Gastrocnemius medialis (tissue), 4 donors: Measurements from ENCODE around the gene NEMP2.

Source experiments
- POLR2A ChIP-seq, 2 donors: fragments of 450-650 bp; IDR thresholded peaks; one replicate each; pipeline ENCODE4 v1.6.1; 2017; ENCODE audit warnings: antibody characterized with exemption in 2 of 2, mild to moderate bottlenecking in 2 of 2, moderate library complexity in 2 of 2
- TF ChIP-seq, protein P1 (sequence below), 5 experiments: fragments of 450-650 bp in 3 of 5; fragments of 200-600 bp in 2 of 5; sonication (generic) in 2 of 5; IDR thresholded peaks in 4 of 5; conservative IDR thresholded peaks in 1 of 5; 1 replicate in 4 of 5; 2 replicates in 1 of 5; pipeline ENCODE4 v1.5.1; 2016 to 2019; ENCODE audit warnings: antibody characterized with exemption in 5 of 5, mild to moderate bottlenecking in 3 of 5, moderate library complexity in 3 of 5

DNA sequence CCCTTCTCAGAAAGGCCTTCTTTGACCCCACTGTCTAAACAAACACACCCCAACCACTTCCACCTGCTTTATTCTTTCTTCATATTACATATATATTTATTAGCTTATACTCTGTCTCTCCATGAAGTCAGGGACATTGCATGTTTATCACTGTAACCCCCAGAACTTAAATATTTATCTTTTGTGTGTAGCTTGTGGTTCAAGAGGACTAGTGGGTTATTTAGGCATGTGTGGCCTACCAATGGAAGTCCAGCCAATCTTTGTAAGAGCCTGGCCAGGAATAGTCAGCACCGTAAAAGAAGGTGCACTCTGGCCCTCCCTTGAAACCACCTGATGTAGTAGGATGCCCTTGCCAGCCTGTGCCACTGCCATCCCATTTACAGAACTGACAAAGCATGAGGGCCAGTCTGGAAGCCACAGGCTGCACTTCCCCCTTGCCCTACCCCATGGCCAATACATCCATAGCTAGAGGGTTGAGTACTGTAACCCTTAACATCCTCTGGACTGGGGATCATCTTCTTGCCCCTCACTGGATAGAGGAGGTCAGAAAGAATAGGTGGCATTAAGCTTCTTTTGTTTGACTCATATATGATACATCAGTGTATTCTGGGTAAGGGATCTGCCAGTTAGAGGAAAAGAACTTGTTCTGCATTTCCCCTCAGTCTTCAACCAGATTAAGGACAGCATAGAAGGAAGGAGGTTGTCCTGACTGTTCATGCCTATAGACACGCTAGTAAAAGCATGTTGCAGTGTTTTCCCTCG, 4.9 kb downstream of the NEMP2 start:
- TF ChIP-seq, protein P1, sequence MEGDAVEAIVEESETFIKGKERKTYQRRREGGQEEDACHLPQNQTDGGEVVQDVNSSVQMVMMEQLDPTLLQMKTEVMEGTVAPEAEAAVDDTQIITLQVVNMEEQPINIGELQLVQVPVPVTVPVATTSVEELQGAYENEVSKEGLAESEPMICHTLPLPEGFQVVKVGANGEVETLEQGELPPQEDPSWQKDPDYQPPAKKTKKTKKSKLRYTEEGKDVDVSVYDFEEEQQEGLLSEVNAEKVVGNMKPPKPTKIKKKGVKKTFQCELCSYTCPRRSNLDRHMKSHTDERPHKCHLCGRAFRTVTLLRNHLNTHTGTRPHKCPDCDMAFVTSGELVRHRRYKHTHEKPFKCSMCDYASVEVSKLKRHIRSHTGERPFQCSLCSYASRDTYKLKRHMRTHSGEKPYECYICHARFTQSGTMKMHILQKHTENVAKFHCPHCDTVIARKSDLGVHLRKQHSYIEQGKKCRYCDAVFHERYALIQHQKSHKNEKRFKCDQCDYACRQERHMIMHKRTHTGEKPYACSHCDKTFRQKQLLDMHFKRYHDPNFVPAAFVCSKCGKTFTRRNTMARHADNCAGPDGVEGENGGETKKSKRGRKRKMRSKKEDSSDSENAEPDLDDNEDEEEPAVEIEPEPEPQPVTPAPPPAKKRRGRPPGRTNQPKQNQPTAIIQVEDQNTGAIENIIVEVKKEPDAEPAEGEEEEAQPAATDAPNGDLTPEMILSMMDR (IDR thresholded peaks at IDR 0.05 in 4 of 5, conservative IDR thresholded peaks at IDR 0.05 in 1 of 5): no peak
- no peak for TF ChIP-seq POLR2A (IDR thresholded peaks at IDR 0.05)
